HFF-Myc (cell line): ENCODE data around the gene GART.

Source experiments
- DNase-seq: peaks from one replicate; pipeline ENCODE4 v3.0.0-alpha.2; 2011; ENCODE audit warnings: low read depth; ENCODE audit errors: extremely low read depth
- H3K4me3 ChIP-seq: replicated peaks from 2 replicates; pipeline ENCODE4 v1.5.1; 2011; ENCODE audit warnings: low read depth, mild to moderate bottlenecking, control low read depth, low read length
- CTCF ChIP-seq: IDR thresholded peaks from 2 replicates; pipeline ENCODE4 v1.5.1; 2012; ENCODE audit warnings: mild to moderate bottlenecking, low read depth, low read length, control low read depth; ENCODE audit errors: missing control alignments

GART gene

GRCh38 chr21:33562389-33562788 is 20.5 kb upstream of the GART start:
- no peak overlapping the region for H3K4me3 ChIP-seq
- no peak for DNase-seq
- TF ChIP-seq CTCF = no peak

DNA sequence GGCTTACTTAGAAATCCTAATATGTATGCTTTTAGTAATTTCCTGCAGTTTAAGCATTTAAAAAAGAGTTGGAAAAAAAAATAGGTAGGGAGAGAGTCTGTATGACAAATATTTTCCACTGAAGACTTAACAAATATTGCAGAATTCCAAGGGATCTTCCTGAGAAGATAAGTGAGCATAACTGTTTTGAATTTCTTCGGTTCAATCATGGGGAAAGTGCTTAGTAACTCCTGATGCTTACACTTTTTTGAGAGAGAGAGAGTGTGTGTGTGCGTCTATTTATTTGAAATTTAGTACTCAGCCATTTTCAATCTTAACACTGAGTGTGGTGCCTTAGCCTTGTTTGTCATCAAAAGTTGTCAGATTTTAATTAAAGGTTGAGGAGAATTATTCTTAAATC is 19.5 kb upstream of the GART start:
- no peak for DNase-seq
- no peak overlapping the region for H3K4me3 ChIP-seq
- no peak for TF ChIP-seq CTCF

GRCh38 chr21:33560965-33561364 is 19.0 kb upstream of the GART start:
- no peak for DNase-seq
- no peak for TF ChIP-seq CTCF
- no peak overlapping the region for H3K4me3 ChIP-seq

- no peak overlapping the region for H3K4me3 ChIP-seq
- no peak for TF ChIP-seq CTCF
- no peak for DNase-seq
These were observed 17.9 kb upstream of the GART start for GRCh38 chr21:33559813-33560212.

DNA sequence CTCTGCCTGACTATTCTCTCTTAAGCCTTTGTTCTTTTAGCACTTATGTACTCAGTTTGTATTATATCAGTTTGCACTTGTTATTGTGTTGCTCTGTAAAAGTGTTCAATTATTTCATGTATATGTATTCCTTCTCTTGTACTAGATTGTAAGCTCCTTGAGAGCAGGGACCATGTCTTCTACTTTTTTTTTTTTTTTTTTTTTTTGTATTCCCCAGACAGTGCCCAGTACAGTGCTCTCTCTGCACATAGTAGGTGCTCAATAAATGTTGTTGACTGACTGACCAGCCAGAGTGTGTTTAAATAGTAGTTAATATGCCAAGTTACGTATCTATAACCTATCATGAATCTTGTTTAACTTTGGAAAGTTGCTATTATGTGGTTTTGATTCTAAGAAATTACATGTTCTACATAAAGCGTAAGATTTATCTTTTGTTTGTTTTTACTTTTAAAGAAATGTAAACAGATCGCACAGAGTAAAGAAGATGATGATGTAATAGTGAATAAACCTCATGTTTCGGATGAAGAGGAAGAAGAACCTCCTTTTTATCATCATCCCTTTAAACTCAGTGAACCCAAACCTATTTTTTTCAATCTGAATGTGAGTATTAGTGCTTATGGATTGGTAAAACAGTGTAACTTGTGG is 17.0 kb upstream of the GART start:
- DNase-seq = no peak
- no peak overlapping the region for H3K4me3 ChIP-seq
- TF ChIP-seq CTCF = no peak

- no peak for TF ChIP-seq CTCF
- DNase-seq = no peak
- no peak overlapping the region for H3K4me3 ChIP-seq
These were observed 15.5 kb upstream of the GART start for GRCh38 chr21:33557447-33557846.

DNA sequence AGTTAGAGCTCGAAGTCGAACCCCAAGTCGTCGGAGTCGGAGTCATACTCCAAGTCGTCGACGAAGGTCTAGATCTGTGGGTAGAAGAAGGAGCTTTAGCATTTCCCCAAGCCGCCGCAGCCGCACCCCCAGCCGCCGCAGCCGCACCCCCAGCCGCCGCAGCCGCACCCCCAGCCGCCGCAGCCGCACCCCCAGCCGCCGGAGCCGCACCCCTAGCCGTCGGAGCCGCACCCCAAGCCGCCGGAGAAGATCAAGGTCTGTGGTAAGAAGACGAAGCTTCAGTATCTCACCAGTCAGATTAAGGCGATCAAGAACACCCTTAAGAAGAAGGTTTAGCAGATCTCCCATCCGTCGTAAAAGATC is 13.0 kb upstream of the GART start:
- TF ChIP-seq CTCF = no peak
- no peak overlapping the region for H3K4me3 ChIP-seq
- no peak for DNase-seq
